Mesenteric fat pad (tissue), 1 donor: ENCODE measurements around the gene SLC16A2. TPM values are rescaled to one million over a fixed set of nuclear protein-coding genes. Genes with fewer than 3 reads are reported as not detected.
"Not testable (repeated sequence)": the region's sequence is repeated elsewhere in the genome, so short reads cannot be mapped to it uniquely, and the experiment has no call there.

Experiments used
- DNase-seq: peaks from one replicate; pipeline ENCODE4 v3.0.0-alpha.2; 2020; ENCODE audit warnings: low spot score
- total RNA-seq: library from RNA; stranded (reverse); fragmentation: NEBNext Ultra II Directional; extraction: Animal tissue kit (Norgen Biotek cat#: 25700); gene quantifications from one replicate; pipeline ENCODE4 v1.2.1, GENCODE V29; 2021
- donor health status: DM: yes; HTN: yes; CAD: no.

The SLC16A2 gene
- total RNA-seq, 1 donor from 2014 or later: 13.9 TPM

DNA sequence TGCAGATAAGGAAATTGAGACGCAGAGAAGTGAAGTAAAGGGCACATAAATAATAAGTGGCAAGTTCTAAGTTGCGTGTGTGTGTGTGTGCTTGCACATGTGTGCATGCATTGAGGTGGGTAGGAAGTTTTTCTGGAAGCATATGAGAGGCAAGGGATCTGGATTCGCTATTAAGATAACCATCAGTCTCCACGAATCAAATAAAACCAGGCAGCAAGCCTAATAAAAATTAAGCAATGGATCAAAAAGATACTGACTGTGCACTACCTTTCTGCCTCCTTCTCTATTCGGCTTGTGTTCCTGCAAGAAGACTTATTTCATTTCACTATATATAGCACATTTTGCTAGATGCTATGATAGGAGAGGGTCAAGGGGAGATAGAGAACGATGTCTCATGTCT, 23.8 kb downstream of the SLC16A2 start:
- no peak for DNase-seq

DNA sequence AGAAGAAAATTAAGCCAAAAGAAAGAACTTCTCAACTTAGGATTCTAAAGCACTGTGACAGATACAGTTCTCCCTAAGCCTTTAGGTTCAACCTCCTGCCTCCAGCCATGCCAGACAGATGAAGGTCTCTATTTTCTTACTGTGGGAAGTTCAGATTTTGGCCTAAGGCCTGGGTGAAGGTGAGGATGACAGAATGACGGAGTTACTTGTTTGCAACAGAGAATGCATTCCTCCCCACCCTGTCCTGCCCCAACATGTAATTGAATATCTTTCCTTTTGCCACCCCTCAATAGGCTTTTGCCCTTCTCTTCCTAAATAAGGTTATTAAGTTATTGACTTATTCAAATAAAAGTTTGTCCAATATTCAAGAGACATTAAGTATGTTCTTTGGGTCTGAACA, 25.6 kb downstream of the SLC16A2 start:
- DNase-seq: no peak

GRCh38 chrX:74448669-74449068, 27.4 kb downstream of the SLC16A2 start:
- DNase-seq: no peak

DNA sequence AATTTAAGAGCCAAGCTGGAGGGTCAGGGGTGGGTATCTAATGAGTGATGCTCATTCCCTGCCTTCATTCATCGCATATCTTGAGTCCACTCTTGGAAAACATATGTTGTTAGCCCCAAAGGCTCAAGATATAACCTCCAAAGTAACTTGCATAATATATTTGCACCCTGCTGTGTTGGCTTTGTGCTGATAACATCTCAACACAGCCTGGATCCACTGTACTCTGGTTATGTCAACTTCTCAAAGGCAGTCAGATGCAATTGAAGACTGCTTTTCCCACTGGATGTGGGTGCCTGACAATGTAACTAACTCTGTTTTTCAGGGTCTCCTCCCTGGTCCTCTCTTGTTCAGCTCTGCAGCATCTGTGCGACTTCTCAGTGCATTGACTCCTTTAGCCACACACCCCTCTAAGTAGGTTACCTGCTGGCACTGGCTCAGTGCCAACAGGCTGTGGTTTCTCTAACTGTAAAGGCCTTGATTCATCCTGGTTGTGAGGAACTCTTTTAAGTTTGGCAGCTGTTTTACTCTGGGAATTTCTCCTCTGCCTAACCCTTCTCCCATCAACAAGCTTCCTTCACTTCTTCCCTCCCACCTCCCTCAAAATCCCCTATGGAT, 28.1 kb downstream of the SLC16A2 start:
- no peak for DNase-seq

- no peak for DNase-seq
Observed at GRCh38 chrX:74449937-74450330, 28.6 kb downstream of the SLC16A2 start.

DNA sequence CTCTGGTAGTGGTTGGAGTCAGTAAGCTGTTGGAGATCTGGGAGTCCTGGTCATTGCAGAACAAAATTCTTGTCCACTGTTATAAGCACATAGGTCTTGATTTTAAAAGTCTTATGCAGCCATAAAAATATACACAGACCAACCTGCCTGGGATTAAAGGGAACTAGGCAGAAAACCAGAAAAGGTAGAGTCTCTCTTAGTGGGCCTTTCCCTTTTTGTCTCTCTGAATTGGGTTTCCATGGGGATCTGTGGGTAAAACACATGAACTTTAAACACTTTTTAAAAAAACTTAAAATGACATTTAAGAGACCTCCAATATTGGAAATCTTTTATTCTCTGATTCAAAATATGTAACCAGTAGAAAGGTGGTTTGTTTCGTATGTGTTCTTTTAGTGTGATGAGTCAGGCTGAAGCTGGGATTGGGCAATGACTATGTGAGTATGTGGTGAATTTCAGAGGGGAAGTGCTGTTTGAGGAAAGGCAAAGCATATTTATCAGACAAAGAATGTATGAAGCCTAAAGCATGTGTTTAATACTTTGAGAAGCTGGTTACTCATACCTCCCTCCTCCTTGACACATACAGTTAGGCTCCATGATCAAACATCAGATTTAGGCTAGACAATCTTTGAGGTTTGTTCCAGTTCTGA, 29.6 kb downstream of the SLC16A2 start:
- no peak for DNase-seq

GRCh38 chrX:74451450-74452198, 30.3 kb downstream of the SLC16A2 start:
- DNase-seq: no peak

GRCh38 chrX:74452199-74452481, 30.8 kb downstream of the SLC16A2 start:
- no peak for DNase-seq

DNA sequence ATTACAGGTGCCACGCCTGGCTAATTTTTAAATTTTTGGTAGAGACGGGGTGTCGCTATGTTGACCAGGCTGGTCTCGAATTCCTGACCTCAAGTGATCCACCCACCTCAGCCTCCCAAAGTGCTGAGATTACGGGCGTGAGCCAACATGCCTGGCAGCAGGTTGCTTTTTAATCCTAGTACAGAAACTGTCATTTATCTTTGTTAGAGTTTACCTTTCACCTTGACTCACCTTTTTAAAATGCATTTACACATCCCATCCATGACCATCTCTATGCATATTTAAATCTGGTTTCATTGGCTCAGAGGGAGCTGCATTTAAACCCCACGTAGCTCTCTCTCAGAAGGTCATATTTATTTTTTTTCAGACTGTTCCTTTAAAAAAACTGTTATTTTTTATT, 31.9 kb downstream of the SLC16A2 start:
- no peak for DNase-seq

DNA sequence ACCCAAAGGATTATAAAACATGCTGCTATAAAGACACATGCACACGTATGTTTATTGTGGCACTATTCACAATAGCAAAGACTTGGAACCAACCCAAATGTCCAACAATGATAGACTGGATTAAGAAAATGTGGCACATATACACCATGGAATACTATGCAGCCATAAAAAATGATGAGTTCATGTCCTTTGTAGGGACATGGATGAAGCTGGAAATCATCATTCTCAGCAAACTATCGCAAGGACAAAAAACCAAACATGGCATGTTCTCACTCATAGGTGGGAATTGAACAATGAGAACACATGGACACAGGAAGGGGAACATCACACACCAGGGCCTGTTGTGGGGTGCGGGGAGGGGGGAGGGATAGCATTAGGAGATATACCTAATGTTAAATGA, 32.9 kb downstream of the SLC16A2 start:
- DNase-seq: not testable (repeated sequence)

DNA sequence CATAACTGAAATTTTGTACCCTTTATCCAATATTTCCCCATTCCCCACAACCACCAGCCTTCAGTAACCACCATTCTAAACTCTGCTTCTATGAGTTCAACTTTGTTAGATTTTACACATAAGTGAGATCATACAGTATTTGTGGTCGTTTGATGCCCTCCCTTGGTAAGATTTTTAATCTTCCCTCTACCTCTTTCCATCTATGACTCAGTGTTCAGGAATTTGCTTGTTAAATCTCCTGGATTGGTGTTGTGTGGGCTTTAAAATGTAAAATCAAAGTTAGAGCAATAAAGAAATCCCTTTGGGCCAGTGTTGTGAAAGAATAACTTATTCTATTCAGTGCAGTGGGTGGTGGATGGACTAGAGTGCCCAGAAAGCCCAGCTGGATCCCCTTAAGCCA, 37.4 kb downstream of the SLC16A2 start:
- no peak for DNase-seq

- no peak for DNase-seq
Observed at GRCh38 chrX:74461384-74461783, 40.1 kb downstream of the SLC16A2 start.

DNA sequence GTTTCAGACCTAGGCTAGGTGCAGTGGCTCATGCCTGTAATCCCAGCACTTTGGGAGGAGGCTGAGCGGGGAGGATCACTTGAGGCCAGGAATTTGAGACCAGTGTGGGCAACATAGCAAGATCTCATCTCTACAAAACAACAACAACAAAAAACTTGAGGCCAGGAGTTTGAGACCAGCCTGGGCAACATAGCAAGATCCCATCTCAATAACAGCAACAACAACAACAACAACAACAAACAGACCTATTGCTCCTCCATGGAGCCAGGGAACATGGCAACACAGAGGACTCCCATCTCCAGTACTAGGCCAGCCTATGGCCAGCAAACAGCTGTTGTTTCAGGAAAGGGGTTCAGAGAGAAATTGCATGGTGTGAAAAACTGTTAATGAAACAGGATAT, 43.4 kb downstream of the SLC16A2 start:
- DNase-seq: no peak

GRCh38 chrX:74465424-74465823, 44.1 kb downstream of the SLC16A2 start:
- no peak for DNase-seq

DNA sequence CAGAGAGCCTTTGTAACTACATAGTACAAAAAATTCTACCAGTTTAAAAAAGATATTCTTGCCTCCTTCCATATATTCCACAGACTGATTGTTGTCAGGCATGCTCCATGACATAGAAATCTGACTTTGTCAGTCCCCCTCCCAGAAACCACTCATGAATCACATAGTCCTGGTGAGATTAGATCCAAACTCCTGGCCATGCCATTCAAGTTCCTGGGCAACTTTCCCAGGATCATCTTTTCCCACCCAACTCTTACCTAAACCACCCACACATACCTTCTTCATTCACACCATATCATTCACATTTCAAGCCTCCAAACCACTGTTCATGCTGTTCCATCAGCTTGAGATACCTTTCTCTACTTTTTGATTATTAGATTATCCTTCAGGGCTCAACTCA, 46.4 kb downstream of the SLC16A2 start:
- DNase-seq: no peak

DNA sequence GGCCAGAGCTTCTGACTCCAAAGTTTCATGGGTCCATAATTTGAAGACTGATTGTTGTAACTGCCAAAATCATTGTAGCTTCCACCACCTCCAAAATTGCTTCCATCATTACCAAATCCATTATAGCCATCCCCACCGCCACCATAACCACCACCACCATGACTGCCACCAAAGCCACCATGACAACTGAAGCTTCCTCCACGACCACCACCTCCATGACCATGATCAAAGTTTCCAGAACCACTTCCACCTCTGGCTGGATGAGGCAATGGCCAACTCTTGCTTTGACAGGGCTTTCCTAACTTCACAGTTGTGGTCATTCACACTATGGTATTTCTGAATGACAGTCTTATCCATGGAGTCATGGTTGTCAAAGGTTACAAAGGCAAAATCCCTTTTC, 51.8 kb downstream of the SLC16A2 start:
- not testable (repeated sequence) for DNase-seq

- DNase-seq: no peak
Observed at GRCh38 chrX:74490247-74490646, 69.0 kb downstream of the SLC16A2 start.

DNA sequence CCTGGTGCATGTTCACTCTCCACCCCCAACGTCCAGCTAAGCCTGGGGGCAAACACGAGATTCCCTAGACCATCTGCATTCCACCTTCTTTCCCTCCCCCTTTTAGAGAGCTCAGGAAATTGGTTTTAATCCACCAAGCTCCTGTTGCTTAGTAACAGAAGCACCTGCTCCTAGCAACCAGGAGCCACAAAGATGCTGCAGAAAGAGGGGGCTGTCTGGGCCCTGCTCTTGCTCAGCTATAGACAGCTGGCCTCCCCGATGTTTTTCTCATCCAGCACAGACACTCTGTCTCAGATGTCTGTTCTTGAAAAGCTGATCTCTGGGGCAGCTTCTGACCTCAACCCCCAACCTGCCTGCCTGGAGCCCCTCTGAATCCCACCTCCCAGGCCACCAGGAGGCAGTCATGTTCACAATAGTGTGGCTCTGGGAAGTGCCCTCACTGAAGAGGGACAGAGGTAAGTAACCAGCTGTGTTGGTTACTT, 71.5 kb downstream of the SLC16A2 start:
- no peak for DNase-seq

GRCh38 chrX:74493806-74494205, 72.5 kb downstream of the SLC16A2 start:
- DNase-seq: no peak

DNA sequence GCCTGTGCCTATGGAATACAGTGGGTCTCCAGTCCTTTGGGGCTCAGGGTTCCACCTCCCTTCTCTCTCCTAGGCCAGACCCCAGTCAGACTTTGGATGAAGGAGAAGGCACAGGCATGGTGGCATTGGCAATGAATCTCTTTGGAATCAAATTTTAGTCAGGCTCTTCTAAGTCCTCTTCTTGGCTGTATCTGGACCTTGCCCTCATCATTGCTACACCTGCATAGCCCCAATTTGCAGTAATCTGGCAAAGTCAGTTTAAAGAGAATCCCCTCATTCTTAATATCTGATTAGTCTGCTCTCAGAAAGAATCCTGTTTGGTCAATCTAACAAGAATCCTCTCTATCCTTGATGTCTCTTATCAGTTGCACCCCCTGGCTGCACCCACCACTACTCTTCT, 77.6 kb downstream of the SLC16A2 start:
- no peak for DNase-seq

DNA sequence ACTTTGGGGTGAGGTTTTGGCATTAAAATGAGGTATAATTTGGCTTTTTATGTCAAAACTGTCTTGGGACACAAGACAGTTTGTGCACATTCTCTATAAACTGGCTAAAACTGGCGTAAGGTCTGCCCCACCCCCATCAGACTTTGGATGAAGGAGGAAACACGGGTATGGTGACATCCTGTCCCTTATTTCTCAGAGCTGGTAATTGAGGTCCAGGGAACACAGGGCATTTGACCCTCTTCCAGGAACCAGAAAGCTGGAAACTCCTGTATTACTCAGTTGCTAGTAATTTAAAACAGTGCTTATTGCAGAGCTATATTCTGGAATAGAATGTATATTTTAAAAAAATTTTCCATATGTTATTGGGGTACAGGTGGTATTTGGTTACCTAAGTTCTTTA, 78.8 kb downstream of the SLC16A2 start:
- DNase-seq: no peak

DNA sequence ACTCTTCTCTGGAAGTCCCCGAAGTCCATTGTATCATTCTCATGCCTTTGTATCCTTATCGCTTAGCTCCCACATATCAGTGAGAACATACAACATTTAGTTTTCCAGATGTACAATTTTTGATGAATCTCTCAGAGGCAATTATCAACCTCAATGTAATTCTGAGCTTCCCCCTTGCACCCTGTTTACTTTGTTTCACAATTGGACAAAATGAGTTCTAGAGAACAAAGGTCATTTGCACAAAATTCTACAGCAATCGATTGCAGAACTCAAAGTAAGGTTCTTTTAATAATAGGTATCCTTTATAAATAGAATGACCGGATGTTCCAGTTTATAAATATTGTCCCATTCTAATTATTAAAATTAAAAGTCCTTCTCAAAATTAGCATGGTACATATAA, 79.3 kb downstream of the SLC16A2 start:
- DNase-seq: no peak

- DNase-seq: no peak
Observed at GRCh38 chrX:74505437-74505836, 84.1 kb downstream of the SLC16A2 start.
